HG02571 (cell line): ENCODE results near the gene ATAD3C.
A peak's percentile ranks its signal among the peaks of the same experiment; 100 is the strongest.
"Not testable (repeated sequence)": the region's sequence is repeated elsewhere in the genome, so short reads cannot be mapped to it uniquely, and the experiment has no call there.

ENCODE experiments used
- ATAC-seq: cut with Tn5 transposase; IDR thresholded peaks from one replicate; pipeline ENCODE4 v1.9.1; 2021; ENCODE audit warnings: mild to moderate bottlenecking, moderate library complexity; ENCODE audit not compliant: unreplicated experiment

The ATAD3C gene

GRCh38 chr1:1494311-1494710 is 44.8 kb downstream of the ATAD3C start:
- ATAC-seq, result not testable (repeated sequence)

- ATAC-seq, result not testable (repeated sequence)
These were observed 46.0 kb downstream of the ATAD3C start for GRCh38 chr1:1495461-1495975.

- ATAC-seq, result not testable (repeated sequence)
These were observed 55.4 kb downstream of the ATAD3C start for GRCh38 chr1:1504777-1505365.

GRCh38 chr1:1505366-1505798 is 55.9 kb downstream of the ATAD3C start:
- not testable (repeated sequence) for ATAC-seq

GRCh38 chr1:1505801-1506200 is 56.3 kb downstream of the ATAD3C start:
- ATAC-seq, result not testable (repeated sequence)

- no peak for ATAC-seq
These were observed 57.8 kb downstream of the ATAD3C start for GRCh38 chr1:1507305-1507704.

- not testable (repeated sequence) for ATAC-seq
These were observed 59.4 kb downstream of the ATAD3C start for GRCh38 chr1:1508775-1509464.

GRCh38 chr1:1509465-1509850 is 60.0 kb downstream of the ATAD3C start:
- not testable (repeated sequence) for ATAC-seq

- no peak for ATAC-seq
These were observed 61.5 kb downstream of the ATAD3C start for GRCh38 chr1:1510912-1511532.

GRCh38 chr1:1511533-1512285 is 62.2 kb downstream of the ATAD3C start, which contains the start of gene ATAD3A:
ATAD3A (plus strand) TSS chr1:1512162; CDS start chr1:1512269, 107 bp downstream.
- ATAC-seq, result peak; percentile 83

- ATAC-seq, result not testable (repeated sequence)
These were observed 62.9 kb downstream of the ATAD3C start for GRCh38 chr1:1512425-1512824.

- not testable (repeated sequence) for ATAC-seq
These were observed 64.2 kb downstream of the ATAD3C start for GRCh38 chr1:1513675-1514074.

GRCh38 chr1:1514376-1514775 is 64.9 kb downstream of the ATAD3C start:
- ATAC-seq, result not testable (repeated sequence)

GRCh38 chr1:1516923-1517322 is 67.4 kb downstream of the ATAD3C start:
- not testable (repeated sequence) for ATAC-seq

- no peak for ATAC-seq
These were observed 68.6 kb downstream of the ATAD3C start for GRCh38 chr1:1517973-1518620.

- ATAC-seq, result not testable (repeated sequence)
These were observed 69.1 kb downstream of the ATAD3C start for GRCh38 chr1:1518621-1519007.
